Urothelium cell line (cell line): ENCODE measurements around the gene RUSF1.
"Not testable (repeated sequence)": the region's sequence is repeated elsewhere in the genome, so short reads cannot be mapped to it uniquely, and the experiment has no call there.

Experiments
- DNase-seq: peaks from one replicate; pipeline ENCODE4 v3.0.0; 2011; ENCODE audit warnings: low spot score, mixed read lengths
- FAIRE-seq: peaks from 2 replicates; lab custom pipeline; 2011; peaks lifted over from hg19 to GRCh38; lab: Jason Lieb, UNC

RUSF1 gene

GRCh38 chr16:31519759-31520431 is 11.7 kb upstream of the RUSF1 start:
- FAIRE-seq (no peak), DNase-seq (no peak)

GRCh38 chr16:31517800-31518402 is 9.7 kb upstream of the RUSF1 start:
- FAIRE-seq, result no peak

GRCh38 chr16:31513884-31514283 is 5.7 kb upstream of the RUSF1 start:
- no peak for FAIRE-seq

More at GRCh38 chr16:31517800-31518402, 9.7 kb upstream of the RUSF1 start:
- no peak for DNase-seq

GRCh38 chr16:31513126-31513525 is 4.9 kb upstream of the RUSF1 start:
- DNase-seq (peak; percentile 50), FAIRE-seq (no peak)

More at GRCh38 chr16:31513884-31514283, 5.7 kb upstream of the RUSF1 start:
- no peak for DNase-seq

- no peak for FAIRE-seq
Measured at GRCh38 chr16:31508706-31509195, 560 bp upstream of the RUSF1 start.

GRCh38 chr16:31507617-31507928 is 618 bp downstream of the RUSF1 start:
- no peak for DNase-seq
- FAIRE-seq, result no peak

More at GRCh38 chr16:31508706-31509195, 560 bp upstream of the RUSF1 start:
- DNase-seq, result no peak

- FAIRE-seq, result no peak
Measured at GRCh38 chr16:31505483-31505882, 2.7 kb downstream of the RUSF1 start.

GRCh38 chr16:31504159-31504558 is 4.0 kb downstream of the RUSF1 start:
- FAIRE-seq (no peak), DNase-seq (no peak)

More at GRCh38 chr16:31505483-31505882, 2.7 kb downstream of the RUSF1 start:
- DNase-seq, result no peak

- DNase-seq, FAIRE-seq: not testable (repeated sequence)
Measured at GRCh38 chr16:31503555-31503954, 4.6 kb downstream of the RUSF1 start.

- DNase-seq (no peak), FAIRE-seq (no peak)
Measured at GRCh38 chr16:31502981-31503380, 5.2 kb downstream of the RUSF1 start.

GRCh38 chr16:31501966-31502348 is 6.2 kb downstream of the RUSF1 start:
- DNase-seq, result no peak
- no peak for FAIRE-seq

- DNase-seq (no peak), FAIRE-seq (no peak)
Measured at GRCh38 chr16:31501226-31501965, 6.8 kb downstream of the RUSF1 start.

GRCh38 chr16:31499928-31500327 is 8.3 kb downstream of the RUSF1 start:
- FAIRE-seq (no peak), DNase-seq (no peak)

GRCh38 chr16:31498493-31498892 is 9.7 kb downstream of the RUSF1 start:
- FAIRE-seq, result no peak
- DNase-seq, result no peak

- no peak for DNase-seq
- no peak for FAIRE-seq
Measured at GRCh38 chr16:31496670-31497069, 11.5 kb downstream of the RUSF1 start.

GRCh38 chr16:31493506-31494125 is 14.6 kb downstream of the RUSF1 start:
- FAIRE-seq (no peak), DNase-seq (no peak)

- no peak for DNase-seq
- FAIRE-seq, result no peak
Measured at GRCh38 chr16:31491778-31492418, 16.3 kb downstream of the RUSF1 start.

GRCh38 chr16:31489616-31490584 is 18.3 kb downstream of the RUSF1 start:
- no peak for DNase-seq
- no peak for FAIRE-seq

- DNase-seq (no peak), FAIRE-seq (no peak)
Measured at GRCh38 chr16:31489298-31489564, 19.0 kb downstream of the RUSF1 start.
